Measurements from ENCODE around the gene PIGN. TPM values are rescaled to one million over a fixed set of nuclear protein-coding genes. Genes with fewer than 3 reads are reported as not detected.

The PIGN gene
- total and polyA plus RNA-seq, 2 donors (not counting 3 experiments of a cell fraction or from before 2014, with no cell fraction given), result 13.7 to 26.1 TPM

GRCh38 chr18:62164310-62164709 is 22.5 kb downstream of the PIGN start:
- TF ChIP-seq FOS (IDR thresholded peaks at IDR 0.05; ENCODE audit: borderline replicate concordance, insufficient read depth, low read length) (no peak), MAX (IDR thresholded peaks at IDR 0.05; ENCODE audit: insufficient read depth, insufficient read length) (no peak), POLR2AphosphoS5 (IDR thresholded peaks at IDR 0.05; ENCODE audit: insufficient read depth, low read depth, low read length) (no peak), EZH2 (IDR thresholded peaks at IDR 0.05; ENCODE audit: borderline replicate concordance, low read depth, low read length, severe bottlenecking) (no peak), POLR2A (IDR thresholded peaks at IDR 0.05; ENCODE audit: low read depth, low read length) (no peak), JUN (IDR thresholded peaks at IDR 0.05; ENCODE audit: borderline replicate concordance, insufficient read depth, insufficient read length, low read depth) (no peak), CTCF (IDR thresholded peaks at IDR 0.05; ENCODE audit: extremely low read depth in 1 of 2, insufficient read depth in 1 of 2, low read depth in 1 of 2, low read length in 2 of 2) (no peak), GATA2 (IDR thresholded peaks at IDR 0.05; ENCODE audit: insufficient read depth, insufficient read length, low read depth, low read length) (no peak), MYC (IDR thresholded peaks at IDR 0.05; ENCODE audit: low read depth, low read length) (no peak)
- Histone ChIP-seq H3K4me1 (ENCODE audit: control insufficient read depth, extremely low read depth, insufficient read depth, low read length) (no peaks in the 10 kb centered on the region), H3K9ac (replicated peaks; ENCODE audit: extremely low read depth, insufficient read depth, low read length) (no peak overlapping the region), H3K27ac (ENCODE audit: insufficient read depth, low read depth, low read length) (no peak overlapping the region), H3K27me3 (ENCODE audit: control insufficient read depth in 2 of 2, insufficient read depth in 2 of 2, low read length in 2 of 2) (no peaks in the 10 kb centered on the region), H3K4me2 (ENCODE audit: insufficient read depth, low read length) (no peak overlapping the region), H2AFZ (ENCODE audit: low read depth, low read length) (no peak overlapping the region), H3K36me3 (ENCODE audit: control insufficient read depth in 2 of 2, extremely low read depth in 1 of 2, insufficient read depth in 2 of 2, low read length in 2 of 2) (no peaks in the 10 kb centered on the region), H4K20me1 (replicated peaks; ENCODE audit: control insufficient read depth, extremely low read depth, insufficient read depth, low read length) (no peaks in the 10 kb centered on the region), H3K9me1 (replicated peaks; ENCODE audit: control insufficient read depth, extremely low read depth, insufficient read depth, low read length) (no peaks in the 10 kb centered on the region), H3K4me3 (replicated peaks in 1 of 3; ENCODE audit: insufficient read depth in 1 of 3, low read depth in 1 of 3, low read length in 3 of 3) (no peak overlapping the region), H3K79me2 (ENCODE audit: control insufficient read depth, insufficient read depth, low read length) (no peaks in the 10 kb centered on the region), H3K9me3 (replicated peaks; ENCODE audit: control insufficient read depth, insufficient read depth, low read length) (no peaks in the 10 kb centered on the region)
- no peak for DNase-seq (ENCODE audit: low read depth, low spot score)
- POLR2A ChIA-PET, result no interaction called here
- no TSS peak for BruUV-seq (replicated peaks)
- FAIRE-seq, result no peak
- intact Hi-C loops (cut with micrococcal nuclease) (no loop called here), dilution Hi-C loops (cut with MboI; ENCODE audit: extremely low pct_ligation_motif_present, low sequenced_read_pairs) (no loop called here)
- CTCF ChIA-PET, result no interaction called here

All from endothelial cell of umbilical vein (primary cell).